SK-N-SH treated with all-trans-retinoic acid at 6 μM for 48 hours (cell line): ENCODE results near the gene BPHL.
A peak's percentile ranks its signal among the peaks of the same experiment; 100 is the strongest.
"Not testable (repeated sequence)": the region's sequence is repeated elsewhere in the genome, so short reads cannot be mapped to it uniquely, and the experiment has no call there.

ENCODE experiments used
- ATAC-seq: fragments of 200-7000 bp; cut with Tn5 transposase; 3 replicates; pipeline ENCODE4 v1.9.1; 2020; ENCODE audit warnings: mild to moderate bottlenecking, moderate library complexity
- ARNTL ChIP-seq: fragments of 450-650 bp; formaldehyde crosslinking; IDR thresholded peaks from 2 replicates; pipeline ENCODE4 v1.5.0; 2020; ENCODE audit warnings: low read depth, mild to moderate bottlenecking, moderate library complexity, borderline replicate concordance
- BACH2 ChIP-seq: fragments of 250-450 bp; sonication (Bioruptor Pico); IDR thresholded peaks from 2 replicates; pipeline ENCODE4 v1.9.0; 2021; ENCODE audit warnings: mild to moderate bottlenecking, borderline replicate concordance
- CSDC2 ChIP-seq: fragments of 250-450 bp; sonication (Bioruptor Pico); IDR thresholded peaks from 2 replicates; pipeline ENCODE4 v1.5.0; 2020; ENCODE audit warnings: mild to moderate bottlenecking, moderate library complexity
- ESRRG ChIP-seq: fragments of 250-450 bp; sonication (Bioruptor Pico); IDR thresholded peaks from 2 replicates; pipeline ENCODE4 v1.6.1; 2021; ENCODE audit warnings: mild to moderate bottlenecking
- GLIS3 ChIP-seq: fragments of 250-450 bp; sonication (Bioruptor Pico); IDR thresholded peaks from 2 replicates; pipeline ENCODE4 v1.5.0; 2020; ENCODE audit warnings: mild to moderate bottlenecking, moderate library complexity
- ISL1 ChIP-seq: fragments of 250-450 bp; sonication (Bioruptor Pico); IDR thresholded peaks from 2 replicates; pipeline ENCODE4 v2.1.2; 2022; ENCODE audit warnings: mild to moderate bottlenecking, moderate library complexity
- OSR1 ChIP-seq: fragments of 250-450 bp; sonication (Bioruptor Pico); IDR thresholded peaks from 2 replicates; pipeline ENCODE4 v1.8.0; 2022; ENCODE audit warnings: moderate library complexity, mild to moderate bottlenecking, inconsistent platforms
- TCF4 ChIP-seq: fragments of 250-450 bp; sonication (Bioruptor Pico); IDR thresholded peaks from 2 replicates; pipeline ENCODE4 v1.8.0; 2021; ENCODE audit warnings: mild to moderate bottlenecking, moderate library complexity, borderline replicate concordance
- ZC3H10 ChIP-seq: fragments of 250-450 bp; sonication (Bioruptor Pico); IDR thresholded peaks from 2 replicates; pipeline ENCODE4 v1.5.1; 2021; ENCODE audit warnings: mild to moderate bottlenecking, moderate library complexity
- ZFP3 ChIP-seq: fragments of 250-450 bp; sonication (Bioruptor Pico); IDR thresholded peaks from 2 replicates; pipeline ENCODE4 v1.5.0; 2020; ENCODE audit warnings: mild to moderate bottlenecking, moderate library complexity
- ZFP30 ChIP-seq: fragments of 450-650 bp; formaldehyde crosslinking; IDR thresholded peaks from 2 replicates; pipeline ENCODE4 v1.5.0; 2022; ENCODE audit warnings: mild to moderate bottlenecking, moderate library complexity
- ZNF8 ChIP-seq: fragments of 450-650 bp; formaldehyde crosslinking; IDR thresholded peaks from 2 replicates; pipeline ENCODE4 v1.5.0; 2020; ENCODE audit warnings: mild to moderate bottlenecking, moderate library complexity
- TF ChIP-seq, protein P1 (sequence below): fragments of 250-450 bp; sonication (Bioruptor Pico); IDR thresholded peaks from 2 replicates; pipeline ENCODE4 v1.5.1; 2020; ENCODE audit warnings: low read depth, mild to moderate bottlenecking, moderate library complexity
- TF ChIP-seq, protein P2 (sequence below): fragments of 250-450 bp; sonication (Bioruptor Pico); IDR thresholded peaks from 2 replicates; pipeline ENCODE4 v1.5.1; 2021; ENCODE audit warnings: mild to moderate bottlenecking, moderate library complexity
- TF ChIP-seq, protein P3 (sequence below): fragments of 250-450 bp; sonication (Bioruptor Pico); IDR thresholded peaks from 2 replicates; pipeline ENCODE4 v1.5.0; 2020; ENCODE audit warnings: mild to moderate bottlenecking, moderate library complexity

BPHL gene

DNA sequence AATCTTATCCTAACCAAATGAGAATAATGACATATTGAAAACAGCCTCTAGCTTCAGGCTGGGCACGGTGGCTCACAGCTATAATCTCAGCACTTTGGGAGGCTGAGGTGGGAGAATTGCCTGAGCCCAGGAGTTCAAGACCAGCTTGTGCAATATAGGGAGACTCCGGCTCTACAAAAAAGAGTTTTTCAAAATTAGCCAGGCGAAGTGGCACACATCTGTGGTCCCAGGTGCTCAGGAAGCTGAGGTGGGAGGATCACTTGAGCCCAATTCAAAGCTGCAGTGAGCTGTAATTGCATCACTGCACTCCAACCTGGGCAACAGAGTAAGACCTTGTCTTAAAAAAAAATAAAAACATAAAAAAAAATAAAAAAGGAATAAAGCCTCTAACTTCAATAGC is 34.2 kb downstream of the BPHL start:
- no peak for ATAC-seq
- TF ChIP-seq, protein P1, sequence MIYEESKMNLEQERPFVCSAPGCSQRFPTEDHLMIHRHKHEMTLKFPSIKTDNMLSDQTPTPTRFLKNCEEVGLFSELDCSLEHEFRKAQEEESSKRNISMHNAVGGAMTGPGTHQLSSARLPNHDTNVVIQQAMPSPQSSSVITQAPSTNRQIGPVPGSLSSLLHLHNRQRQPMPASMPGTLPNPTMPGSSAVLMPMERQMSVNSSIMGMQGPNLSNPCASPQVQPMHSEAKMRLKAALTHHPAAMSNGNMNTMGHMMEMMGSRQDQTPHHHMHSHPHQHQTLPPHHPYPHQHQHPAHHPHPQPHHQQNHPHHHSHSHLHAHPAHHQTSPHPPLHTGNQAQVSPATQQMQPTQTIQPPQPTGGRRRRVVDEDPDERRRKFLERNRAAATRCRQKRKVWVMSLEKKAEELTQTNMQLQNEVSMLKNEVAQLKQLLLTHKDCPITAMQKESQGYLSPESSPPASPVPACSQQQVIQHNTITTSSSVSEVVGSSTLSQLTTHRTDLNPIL (CRISPR knock-in tag): no peak
- no peak for TF ChIP-seq ZNF8 (CRISPR knock-in tag)

DNA sequence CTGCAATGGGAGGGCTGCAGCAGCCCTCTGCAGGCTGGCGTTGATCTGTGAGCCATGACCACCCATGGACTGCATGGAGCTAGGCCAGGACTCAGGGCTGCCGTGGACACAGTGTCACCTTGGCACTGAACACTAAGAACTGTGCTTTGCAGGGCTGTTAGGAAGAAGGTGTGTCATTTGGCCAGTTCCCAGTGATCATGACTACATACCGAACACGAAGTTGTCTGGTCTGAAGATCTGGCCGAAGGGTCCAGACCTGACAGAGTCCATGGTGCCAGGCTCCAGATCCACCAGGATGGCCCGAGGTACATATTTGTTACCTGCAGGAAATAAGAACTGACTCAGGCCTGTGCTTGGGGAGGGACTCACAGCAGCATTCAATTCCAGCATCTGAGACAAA is 36.9 kb downstream of the BPHL start:
- ATAC-seq: not testable (repeated sequence)

DNA sequence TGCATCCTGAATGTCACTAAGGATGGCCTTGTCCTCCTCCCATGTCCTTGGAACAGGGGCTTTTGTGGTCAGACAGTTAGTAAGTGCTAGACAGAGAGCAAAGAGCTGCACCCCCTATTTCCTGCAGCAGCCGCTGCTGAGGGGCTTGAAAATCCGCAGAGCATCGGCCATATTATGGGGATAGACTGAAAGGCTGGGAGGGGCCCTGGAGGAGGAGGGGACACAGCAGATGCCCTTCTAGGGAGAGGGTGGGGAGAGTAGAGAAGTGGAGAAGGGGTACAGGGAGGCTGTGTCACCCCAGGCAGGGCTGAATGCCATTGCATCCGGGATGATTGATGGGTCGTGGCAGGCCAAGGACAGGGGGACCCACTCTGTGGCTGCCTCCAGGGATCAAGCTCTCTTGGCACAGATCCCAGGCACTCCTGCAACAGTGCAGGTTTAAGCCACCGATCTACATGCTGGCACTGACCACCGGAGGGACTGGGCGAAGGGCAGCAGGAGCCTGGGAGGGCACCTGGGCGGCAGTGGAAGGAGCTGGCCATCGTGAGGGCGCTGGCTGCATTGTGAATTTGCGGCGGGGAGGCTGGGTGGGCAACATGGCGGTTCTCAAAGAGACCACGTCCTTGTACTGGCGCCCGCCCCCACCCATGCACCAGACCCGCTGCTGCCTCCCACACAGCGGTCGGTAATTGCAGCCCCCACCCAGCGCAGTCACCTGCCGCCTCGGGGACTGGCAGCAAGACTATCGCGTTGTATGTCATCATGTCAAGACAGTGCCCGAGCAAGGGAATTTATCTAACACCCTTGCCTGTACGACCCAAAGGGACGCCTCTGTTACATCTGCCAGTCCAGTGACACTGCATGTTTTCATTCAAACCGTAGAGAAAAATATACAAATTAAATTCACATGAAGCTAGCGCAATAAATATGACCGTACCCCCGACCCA is 37.9 kb downstream of the BPHL start:
- ATAC-seq: peak; percentile 45

DNA sequence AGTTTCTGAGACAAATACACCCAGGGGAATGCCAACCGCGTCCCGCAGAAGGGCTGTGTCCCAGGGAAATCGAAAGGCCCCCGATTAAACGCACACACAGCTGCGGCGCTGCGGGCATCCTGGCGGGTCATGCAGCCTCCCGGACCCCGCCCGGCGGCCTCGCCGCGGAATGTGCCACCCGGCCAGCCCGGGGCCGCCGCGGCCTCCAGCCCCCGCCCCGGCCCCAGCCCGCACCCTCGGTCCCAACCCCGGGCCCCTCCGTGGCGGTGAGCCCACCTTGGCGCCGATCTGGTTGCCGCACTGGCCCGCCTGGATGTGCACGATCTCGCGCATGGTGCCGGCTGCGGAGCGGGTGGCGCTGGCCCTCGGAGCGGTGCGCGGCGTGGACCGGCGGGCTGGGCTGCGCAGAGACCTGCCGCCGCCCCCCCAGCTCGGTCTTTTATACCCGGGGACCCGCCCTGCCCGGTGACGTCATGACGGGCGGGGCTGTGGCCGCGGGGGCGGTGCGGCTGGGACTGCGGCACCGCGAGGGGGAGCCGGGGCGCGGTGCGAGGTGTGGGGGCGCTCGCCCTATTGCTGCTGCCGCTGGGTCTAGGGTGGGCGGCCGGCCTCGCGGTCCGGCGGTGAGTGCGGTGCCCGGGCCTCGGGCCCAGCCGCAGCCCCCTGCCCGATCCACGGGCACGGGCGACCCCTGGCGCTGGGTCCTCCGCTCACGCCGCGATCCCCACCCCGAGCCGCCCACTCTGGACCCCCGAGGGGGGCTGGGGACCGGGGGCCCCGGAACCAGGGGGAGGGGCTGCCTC is 38.8 kb downstream of the BPHL start, which contains the start of gene TUBB2A:
Gene TUBB2A, minus strand, starts transcription at position 414 of the 803 bp plus-strand sequence. Its CDS starts 81 bp downstream, at position 333.
- TF ChIP-seq GLIS3 (no peak), OSR1 (CRISPR knock-in tag) (no peak), ZNF8 (CRISPR knock-in tag) (no peak), ZFP3 (CRISPR knock-in tag) (peak; percentile 25; the same call in 1 of the 2 replicates)
- TF ChIP-seq, all 23 proteins: peak for 1
- ATAC-seq: peak; percentile 72

DNA sequence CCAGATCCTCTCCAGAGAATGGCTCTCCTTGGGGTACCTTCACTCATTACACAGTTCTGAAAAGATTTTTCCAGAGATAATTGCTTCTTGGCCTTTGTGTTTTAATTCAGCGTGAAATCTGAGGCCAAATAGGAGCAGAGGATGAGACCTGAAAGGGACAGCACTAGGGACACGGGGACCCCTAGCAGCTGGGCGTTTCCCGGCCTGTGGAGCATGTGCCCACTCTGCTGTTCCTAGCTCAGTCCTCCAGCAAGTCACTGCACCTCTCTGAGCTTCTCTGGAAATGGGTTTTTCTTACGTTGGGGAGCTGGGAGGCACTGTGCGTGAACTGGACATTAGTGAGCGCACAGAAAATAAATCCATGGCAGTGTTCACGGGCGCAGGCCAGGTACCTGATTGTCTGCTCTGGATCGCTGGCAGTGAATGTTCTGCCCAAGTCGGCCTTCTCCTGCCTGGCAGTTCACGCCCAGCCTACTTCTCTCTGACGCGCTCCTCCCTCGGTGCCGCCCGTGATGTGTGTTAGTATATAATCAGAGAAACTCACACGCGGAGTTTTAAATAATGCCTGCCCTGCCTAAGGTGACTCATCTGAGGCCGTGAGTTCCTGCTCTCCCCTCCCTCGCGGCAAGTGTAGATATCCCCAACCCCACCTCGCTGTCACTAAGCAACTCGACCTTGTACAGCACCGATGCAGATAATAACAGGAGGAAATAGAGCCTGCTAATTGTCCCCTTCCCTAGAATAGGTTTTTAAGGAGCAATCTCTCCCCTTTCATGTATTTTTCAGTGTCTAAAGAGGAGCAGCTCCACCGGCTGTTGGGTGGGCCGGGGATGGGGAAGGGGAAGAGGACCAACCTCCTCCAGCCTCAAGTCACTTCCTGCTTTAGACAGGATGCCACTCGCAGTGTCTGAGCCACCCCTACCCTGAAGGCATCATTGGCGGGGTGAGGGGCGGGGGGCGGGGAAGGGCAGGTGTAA is 41.6 kb downstream of the BPHL start:
- TF ChIP-seq ZFP30 (CRISPR knock-in tag) (no peak), ISL1 (no peak), OSR1 (CRISPR knock-in tag) (no peak), TCF4 (CRISPR knock-in tag) (no peak)
- ATAC-seq: no peak

DNA sequence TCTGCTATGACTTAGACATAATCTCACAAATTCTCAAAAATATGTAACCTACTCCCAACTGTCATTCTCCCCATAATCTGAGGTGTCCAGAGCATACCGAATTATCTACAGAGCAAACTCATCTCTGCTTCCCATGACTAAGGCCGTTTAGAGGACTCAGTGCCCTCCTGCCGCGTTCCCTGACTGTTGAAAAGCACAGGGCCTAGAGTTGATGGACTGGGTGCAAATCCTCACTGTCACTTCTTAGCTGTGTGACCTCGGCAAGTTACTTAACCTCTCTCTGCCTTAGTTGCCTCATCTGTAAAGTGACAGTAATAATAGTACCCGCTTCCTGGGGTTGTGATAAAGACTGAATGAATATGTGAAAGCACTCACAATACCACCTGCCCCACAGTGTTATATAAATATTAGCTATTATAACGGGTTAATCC is 43.6 kb downstream of the BPHL start:
- no peak for TF ChIP-seq CSDC2
- TF ChIP-seq, protein P2, sequence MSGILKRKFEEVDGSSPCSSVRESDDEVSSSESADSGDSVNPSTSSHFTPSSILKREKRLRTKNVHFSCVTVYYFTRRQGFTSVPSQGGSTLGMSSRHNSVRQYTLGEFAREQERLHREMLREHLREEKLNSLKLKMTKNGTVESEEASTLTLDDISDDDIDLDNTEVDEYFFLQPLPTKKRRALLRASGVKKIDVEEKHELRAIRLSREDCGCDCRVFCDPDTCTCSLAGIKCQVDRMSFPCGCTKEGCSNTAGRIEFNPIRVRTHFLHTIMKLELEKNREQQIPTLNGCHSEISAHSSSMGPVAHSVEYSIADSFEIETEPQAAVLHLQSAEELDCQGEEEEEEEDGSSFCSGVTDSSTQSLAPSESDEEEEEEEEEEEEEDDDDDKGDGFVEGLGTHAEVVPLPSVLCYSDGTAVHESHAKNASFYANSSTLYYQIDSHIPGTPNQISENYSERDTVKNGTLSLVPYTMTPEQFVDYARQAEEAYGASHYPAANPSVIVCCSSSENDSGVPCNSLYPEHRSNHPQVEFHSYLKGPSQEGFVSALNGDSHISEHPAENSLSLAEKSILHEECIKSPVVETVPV (CRISPR knock-in tag): no peak
- no peak for TF ChIP-seq ZC3H10 (CRISPR knock-in tag)
- TF ChIP-seq BACH2 (CRISPR knock-in tag): no peak
- TF ChIP-seq, protein P3, sequence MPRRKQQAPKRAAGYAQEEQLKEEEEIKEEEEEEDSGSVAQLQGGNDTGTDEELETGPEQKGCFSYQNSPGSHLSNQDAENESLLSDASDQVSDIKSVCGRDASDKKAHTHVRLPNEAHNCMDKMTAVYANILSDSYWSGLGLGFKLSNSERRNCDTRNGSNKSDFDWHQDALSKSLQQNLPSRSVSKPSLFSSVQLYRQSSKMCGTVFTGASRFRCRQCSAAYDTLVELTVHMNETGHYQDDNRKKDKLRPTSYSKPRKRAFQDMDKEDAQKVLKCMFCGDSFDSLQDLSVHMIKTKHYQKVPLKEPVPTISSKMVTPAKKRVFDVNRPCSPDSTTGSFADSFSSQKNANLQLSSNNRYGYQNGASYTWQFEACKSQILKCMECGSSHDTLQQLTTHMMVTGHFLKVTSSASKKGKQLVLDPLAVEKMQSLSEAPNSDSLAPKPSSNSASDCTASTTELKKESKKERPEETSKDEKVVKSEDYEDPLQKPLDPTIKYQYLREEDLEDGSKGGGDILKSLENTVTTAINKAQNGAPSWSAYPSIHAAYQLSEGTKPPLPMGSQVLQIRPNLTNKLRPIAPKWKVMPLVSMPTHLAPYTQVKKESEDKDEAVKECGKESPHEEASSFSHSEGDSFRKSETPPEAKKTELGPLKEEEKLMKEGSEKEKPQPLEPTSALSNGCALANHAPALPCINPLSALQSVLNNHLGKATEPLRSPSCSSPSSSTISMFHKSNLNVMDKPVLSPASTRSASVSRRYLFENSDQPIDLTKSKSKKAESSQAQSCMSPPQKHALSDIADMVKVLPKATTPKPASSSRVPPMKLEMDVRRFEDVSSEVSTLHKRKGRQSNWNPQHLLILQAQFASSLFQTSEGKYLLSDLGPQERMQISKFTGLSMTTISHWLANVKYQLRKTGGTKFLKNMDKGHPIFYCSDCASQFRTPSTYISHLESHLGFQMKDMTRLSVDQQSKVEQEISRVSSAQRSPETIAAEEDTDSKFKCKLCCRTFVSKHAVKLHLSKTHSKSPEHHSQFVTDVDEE (CRISPR knock-in tag): no peak
- no peak for TF ChIP-seq ZFP3 (CRISPR knock-in tag)
- TF ChIP-seq ESRRG (CRISPR knock-in tag): no peak
- no peak for TF ChIP-seq ARNTL (CRISPR knock-in tag)
- no peak for TF ChIP-seq OSR1 (CRISPR knock-in tag)
- TF ChIP-seq GLIS3: no peak
- ATAC-seq: no peak
